HG03095 (cell line): ENCODE measurements around the gene LRP1-AS.

Experiments
- ATAC-seq: cut with Tn5 transposase; IDR thresholded peaks from one replicate; pipeline ENCODE4 v1.9.1; 2021; ENCODE audit warnings: moderate library complexity; ENCODE audit not compliant: unreplicated experiment

LRP1-AS gene

DNA sequence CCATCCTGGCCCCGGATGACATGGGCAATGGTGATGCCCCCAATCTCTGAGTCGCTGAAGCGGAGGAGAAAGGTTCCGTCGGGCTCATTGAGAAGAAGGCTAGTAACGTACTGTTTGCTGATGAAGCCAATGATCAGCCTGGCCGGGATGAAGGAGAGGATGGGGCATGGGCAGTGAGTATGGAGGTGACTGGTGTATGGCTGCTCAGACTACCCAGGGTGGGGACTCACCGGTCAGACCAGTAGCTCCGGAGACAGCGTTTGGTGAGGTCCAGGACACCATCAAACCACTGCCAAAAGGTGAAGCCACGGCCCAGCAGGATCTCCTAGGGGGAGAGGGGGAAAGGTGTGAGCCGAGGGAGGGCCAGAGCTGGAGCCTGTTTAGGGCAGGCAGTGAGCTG lies 47.7 kb downstream of the LRP1-AS start:
- ATAC-seq: no peak

DNA sequence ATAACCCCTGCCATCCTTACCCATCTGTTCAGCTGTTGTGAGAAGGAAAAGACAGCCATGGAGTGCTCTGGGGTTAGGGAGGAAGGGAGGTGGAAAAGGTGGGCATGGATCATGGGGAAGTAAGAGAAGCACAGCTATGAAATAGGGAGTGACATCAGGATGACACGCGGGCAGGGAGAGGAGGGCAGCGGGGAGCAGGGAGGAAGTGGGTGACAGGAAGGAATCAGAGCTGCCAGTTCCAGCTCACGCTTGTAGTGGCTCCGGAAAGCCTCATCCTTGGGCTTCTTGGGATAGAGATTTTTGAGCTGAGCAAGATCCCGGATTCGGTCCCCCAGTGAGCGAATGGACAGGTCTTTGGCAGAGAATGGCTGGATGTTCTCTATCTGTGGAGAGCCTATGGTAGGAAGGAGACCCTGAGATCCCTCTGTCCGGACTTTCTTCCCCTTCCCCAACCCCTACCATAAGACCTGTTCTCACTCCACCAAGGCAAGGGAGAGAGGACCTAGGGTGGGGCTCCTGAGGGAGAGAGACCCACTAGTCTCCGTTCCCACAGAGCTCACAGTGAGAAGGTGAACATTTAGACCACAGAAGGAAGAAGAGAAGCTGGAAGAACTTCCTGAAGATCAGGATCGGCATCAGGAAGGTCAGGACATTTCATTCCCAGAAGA lies 48.2 kb downstream of the LRP1-AS start:
- no peak for ATAC-seq

DNA sequence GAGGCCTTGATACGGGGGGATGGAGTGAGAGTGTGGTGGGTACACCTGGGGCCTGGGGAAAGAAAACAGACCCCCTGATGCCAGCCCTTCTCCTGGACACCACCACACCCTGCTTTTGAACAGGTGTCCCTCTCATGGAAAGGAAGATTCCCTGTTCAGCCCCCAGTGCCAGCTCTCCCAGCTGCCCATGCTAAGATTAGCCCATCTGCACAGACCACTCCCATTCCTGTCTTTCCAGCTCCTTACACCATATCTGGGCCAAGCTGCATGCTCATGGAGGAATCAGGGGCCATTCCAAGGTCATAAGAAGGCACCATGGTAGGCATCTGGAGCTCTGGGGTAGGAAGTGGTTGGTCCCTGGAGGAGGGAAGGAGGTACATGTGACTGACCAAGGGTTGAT lies 48.9 kb downstream of the LRP1-AS start:
- ATAC-seq: no peak

DNA sequence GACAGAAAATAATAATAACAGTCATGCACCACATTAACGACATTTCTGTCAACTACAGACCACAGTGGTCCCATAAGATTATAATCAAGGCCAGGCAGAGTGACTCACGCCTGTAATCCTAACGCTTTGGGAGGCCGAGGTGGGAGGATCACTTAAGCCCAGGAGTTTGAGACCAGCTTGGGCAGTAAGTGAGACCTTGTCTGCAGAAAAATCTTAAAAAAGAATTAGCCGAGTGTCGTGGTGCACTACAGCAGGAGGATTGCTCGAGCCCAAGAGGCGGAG lies 49.9 kb downstream of the LRP1-AS start:
- no peak for ATAC-seq

DNA sequence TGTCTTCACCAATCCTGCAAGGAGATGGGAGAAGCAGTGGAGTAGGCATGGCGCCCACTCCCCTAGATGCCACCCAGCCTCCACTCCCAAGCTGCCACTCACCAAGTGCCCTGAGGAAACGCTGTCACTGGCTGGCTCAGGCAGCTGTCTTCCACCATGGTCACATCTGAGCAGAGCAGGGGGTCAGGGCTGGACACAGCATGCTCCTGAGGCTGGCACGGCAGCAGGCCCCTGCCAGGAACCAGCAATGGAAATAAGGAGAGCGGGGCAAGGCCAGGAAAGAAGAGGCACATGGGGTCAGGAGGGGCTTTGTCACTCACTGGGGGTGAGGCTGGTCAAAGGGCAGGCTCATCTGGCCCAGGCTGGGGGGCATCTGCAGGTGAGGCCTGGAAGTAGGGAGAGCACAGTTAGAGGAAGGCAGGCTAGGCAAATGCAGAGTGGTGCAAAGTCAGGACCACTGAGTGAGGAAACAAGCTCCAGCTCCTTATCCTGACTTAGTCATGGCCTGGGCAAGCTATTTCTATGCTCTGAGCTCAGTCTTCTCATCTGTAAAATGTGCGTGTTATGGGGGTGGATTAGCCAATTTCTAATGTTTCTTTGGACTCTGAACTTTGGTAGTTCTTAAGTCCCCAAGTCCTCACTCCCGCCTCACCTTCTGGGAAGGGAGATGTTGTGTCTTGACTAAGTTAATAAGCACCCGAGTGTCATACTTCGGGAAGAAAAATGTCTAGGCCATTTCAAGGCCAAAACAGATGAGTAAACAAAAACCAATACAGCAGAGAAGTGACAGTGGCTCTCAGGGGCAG lies 50.5 kb downstream of the LRP1-AS start:
- ATAC-seq: no peak

DNA sequence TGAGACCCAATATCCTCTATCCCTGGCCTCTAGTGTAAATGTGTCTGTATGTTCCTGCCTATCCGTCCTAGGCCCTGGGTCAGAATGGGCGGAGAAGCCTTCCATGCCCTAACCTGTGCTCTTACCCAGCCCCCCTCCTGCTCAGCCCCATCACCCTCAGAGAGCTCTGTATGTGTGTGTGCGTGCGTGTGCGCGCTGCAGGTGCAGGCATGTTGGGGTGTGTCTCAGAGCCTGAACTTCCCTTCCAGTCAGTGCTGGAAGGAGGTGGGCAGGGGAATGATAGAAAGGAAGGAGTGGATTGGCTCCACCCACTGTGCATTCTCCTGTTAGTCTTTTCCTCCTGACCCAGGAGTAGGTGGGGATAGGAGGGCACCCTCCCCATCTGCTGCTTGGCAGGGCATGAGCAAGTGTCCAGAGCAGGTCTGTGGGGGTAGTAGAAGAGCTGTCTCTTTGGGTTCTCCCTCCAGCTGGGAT lies 51.3 kb downstream of the LRP1-AS start:
- no peak for ATAC-seq

DNA sequence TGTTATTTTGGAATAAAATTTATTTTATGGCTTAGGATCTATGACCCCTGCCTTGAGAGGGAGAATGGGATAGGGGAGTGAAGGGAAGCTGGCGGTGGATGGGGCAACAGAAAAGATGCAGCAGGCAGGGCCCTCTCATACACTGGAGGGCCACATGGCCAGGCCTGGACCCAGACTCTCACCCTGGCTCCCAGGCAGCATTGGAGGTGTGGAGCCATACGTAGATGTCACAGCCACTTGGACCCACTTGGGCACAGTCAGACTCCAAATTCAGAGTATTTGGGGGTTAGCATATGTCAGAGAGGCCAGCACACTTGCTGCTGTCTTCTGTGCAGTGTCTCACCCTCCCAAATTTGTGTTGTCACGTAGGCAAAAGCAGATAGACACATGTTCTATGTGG lies 52.0 kb downstream of the LRP1-AS start:
- no peak for ATAC-seq
